Measurements from ENCODE around the gene GGA3. TPM values are rescaled to one million over a fixed set of nuclear protein-coding genes. Genes with fewer than 3 reads are reported as not detected.

Gene GGA3
- total and polyA plus RNA-seq, 2 experiments from 2014 or later: 22.5 to 54.3 TPM

GRCh38 chr17:75242461-75243042, 18.9 kb downstream of the GGA3 start (continued):
- no peak for TF ChIP-seq REST (IDR thresholded peaks at IDR 0.05; ENCODE audit: unreplicated experiment)
- no peak for TF ChIP-seq ZNF331 (CRISPR knock-in tag; IDR thresholded peaks at IDR 0.05; ENCODE audit: low read depth)
- no peak for TF ChIP-seq CREB1 (CRISPR knock-in tag; IDR thresholded peaks at IDR 0.05; ENCODE audit: low read depth)

GRCh38 chr17:75241996-75242460, 19.4 kb downstream of the GGA3 start:
- Histone ChIP-seq H3K4me1 (ENCODE audit: insufficient read depth) (no peaks in the 10 kb centered on the region), H3K36me3 (ENCODE audit: insufficient read depth) (peaks cover 11% of the 10 kb centered on the region; the same call in 1 of the 2 replicates), H3K27ac (ENCODE audit: low read depth) (no peak overlapping the region), H3K27me3 (ENCODE audit: insufficient read depth) (no peaks in the 10 kb centered on the region), H3K4me3 (no peak overlapping the region), H3K4me2 (no peak overlapping the region), H2AFZ (no peak overlapping the region), H4K20me1 (replicated peaks; ENCODE audit: insufficient read depth) (peaks cover 4% of the 10 kb centered on the region; the same call in 1 of the 2 replicates), H3K9me2 (ENCODE audit: insufficient read depth) (no peaks in the 10 kb centered on the region), H3K79me2 (replicated peaks; ENCODE audit: insufficient read depth) (peaks cover 2% of the 10 kb centered on the region; the same call in 1 of the 2 replicates), H3F3A (replicated peaks; ENCODE audit: low read depth) (peaks cover 26% of the 10 kb centered on the region)
- no peaks in the 10 kb centered on the region for H3K9me3 Mint-ChIP-seq
- no peak overlapping the region for H3K27ac Mint-ChIP-seq
- ATAC-seq: no peak
- H3K4me3 Mint-ChIP-seq: no peak overlapping the region
- DNase-seq (ENCODE audit: low spot score): no peak
- peaks cover 10% of the 10 kb centered on the region; the same call in 2 of the 3 replicates for H3K4me1 Mint-ChIP-seq
- peaks cover 19% of the 10 kb centered on the region for H3K27me3 Mint-ChIP-seq (ENCODE audit: insufficient read depth, low read depth, poor library complexity)
- peaks cover 73% of the 10 kb centered on the region for H3K36me3 Mint-ChIP-seq (ENCODE audit: low read depth)
- TF ChIP-seq REST (IDR thresholded peaks at IDR 0.05; ENCODE audit: unreplicated experiment) (no peak), STAT1 (IDR thresholded peaks at IDR 0.05; ENCODE audit: unreplicated experiment) (no peak), NANOG (IDR thresholded peaks at IDR 0.05; ENCODE audit: borderline replicate concordance) (no peak), POLR2AphosphoS5 (IDR thresholded peaks at IDR 0.05; ENCODE audit: low read depth) (no peak), CTCF (conservative IDR thresholded peaks at IDR 0.05; ENCODE audit: low read depth in 2 of 2) (no peak), JUNB (IDR thresholded peaks at IDR 0.05; ENCODE audit: unreplicated experiment) (no peak), ZNF462 (CRISPR knock-in tag; IDR thresholded peaks at IDR 0.05) (no peak), ZNF331 (CRISPR knock-in tag; IDR thresholded peaks at IDR 0.05; ENCODE audit: low read depth) (no peak)

Data from GM23338 (cell line).